Muscle layer of duodenum (tissue), 2 donors: ENCODE measurements around the gene MLH1.

Experiments used
- H3K27ac ChIP-seq: one replicate; pipeline ENCODE4 v1.7.0; 2013; ENCODE audit warnings: mild to moderate bottlenecking, low read length
- H3K27me3 ChIP-seq: one replicate; pipeline ENCODE4 v1.7.0; 2013; ENCODE audit warnings: low read depth, mild to moderate bottlenecking, control low read depth, low read length
- H3K36me3 ChIP-seq, 2 donors: one replicate each; pipeline ENCODE4 v1.7.0; 2013; ENCODE audit warnings: low read length in 2 of 2, control low read depth in 1 of 2, mild to moderate bottlenecking in 1 of 2; ENCODE audit not compliant: insufficient read depth in 2 of 2, control insufficient read depth in 1 of 2
- H3K4me1 ChIP-seq, 2 donors: one replicate each; pipeline ENCODE4 v1.7.0; 2013; ENCODE audit warnings: low read length in 2 of 2, mild to moderate bottlenecking in 2 of 2, control low read depth in 1 of 2, moderate library complexity in 1 of 2; ENCODE audit not compliant: insufficient read depth in 2 of 2, control insufficient read depth in 1 of 2
- H3K4me3 ChIP-seq, 2 donors: one replicate each; pipeline ENCODE4 v1.7.0; 2013; ENCODE audit warnings: low read length in 2 of 2, low read depth in 1 of 2, mild to moderate bottlenecking in 1 of 2
- H3K9me3 ChIP-seq, 2 donors: one replicate each; pipeline ENCODE4 v1.7.0; 2013; ENCODE audit warnings: low read length in 2 of 2, control low read depth in 1 of 2, mild to moderate bottlenecking in 1 of 2; ENCODE audit not compliant: control insufficient read depth in 1 of 2
- donor health status: healthy.

MLH1 gene

DNA sequence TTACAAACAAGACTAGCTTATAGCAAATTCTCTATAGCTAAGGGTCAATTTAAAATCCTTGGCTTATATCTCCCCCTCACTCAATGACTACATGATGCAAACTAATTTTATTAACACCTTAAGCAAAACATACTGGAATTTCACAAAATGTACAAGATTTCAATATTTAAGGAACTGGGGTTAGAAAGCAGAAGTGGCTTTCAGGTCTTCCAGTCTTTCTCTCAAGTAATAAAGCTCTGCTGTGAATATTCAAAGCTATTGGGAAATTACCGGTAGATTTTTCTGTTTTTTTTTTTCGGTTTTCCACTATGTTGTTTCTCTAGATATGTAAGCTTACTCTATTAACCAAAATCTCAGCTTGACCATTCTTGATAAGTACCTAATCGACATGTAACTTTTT, 4.3 kb upstream of the MLH1 start:
- Histone ChIP-seq H3K9me3 (no peaks in the 10 kb centered on the region), H3K27ac (no peak overlapping the region), H3K27me3 (no peaks in the 10 kb centered on the region), H3K36me3 (peaks cover 31 to 41% of the 10 kb centered on the region in 2 donors), H3K4me1 (peaks cover 29 to 47% of the 10 kb centered on the region in 2 donors), H3K4me3 (peak overlapping the region; percentile 36 to 93)

DNA sequence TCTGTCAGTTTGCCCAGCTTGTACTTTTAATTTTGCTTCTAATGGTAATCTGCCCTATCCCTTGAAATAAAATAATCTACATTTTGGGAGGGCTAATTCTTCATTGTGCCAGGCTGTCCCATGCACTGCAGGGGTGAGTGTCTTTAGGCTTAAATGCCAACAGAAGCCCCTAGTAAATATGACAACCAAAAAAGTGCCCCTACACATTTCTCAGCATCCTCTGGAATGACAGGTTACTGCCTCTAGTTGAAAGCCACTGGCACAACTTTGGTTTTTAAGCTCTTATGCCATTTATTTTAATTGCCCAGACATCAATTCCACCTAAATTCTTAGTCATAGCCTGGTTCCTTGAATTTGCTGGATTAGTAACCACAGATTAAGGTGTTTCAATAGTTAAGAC, 3.8 kb upstream of the MLH1 start:
- Histone ChIP-seq H3K4me1 (peaks cover 34 to 53% of the 10 kb centered on the region in 2 donors), H3K27me3 (no peaks in the 10 kb centered on the region), H3K36me3 (peaks cover 31 to 35% of the 10 kb centered on the region in 2 donors), H3K27ac (no peak overlapping the region), H3K4me3 (peak overlapping the region; percentile 36 to 93), H3K9me3 (no peaks in the 10 kb centered on the region)

DNA sequence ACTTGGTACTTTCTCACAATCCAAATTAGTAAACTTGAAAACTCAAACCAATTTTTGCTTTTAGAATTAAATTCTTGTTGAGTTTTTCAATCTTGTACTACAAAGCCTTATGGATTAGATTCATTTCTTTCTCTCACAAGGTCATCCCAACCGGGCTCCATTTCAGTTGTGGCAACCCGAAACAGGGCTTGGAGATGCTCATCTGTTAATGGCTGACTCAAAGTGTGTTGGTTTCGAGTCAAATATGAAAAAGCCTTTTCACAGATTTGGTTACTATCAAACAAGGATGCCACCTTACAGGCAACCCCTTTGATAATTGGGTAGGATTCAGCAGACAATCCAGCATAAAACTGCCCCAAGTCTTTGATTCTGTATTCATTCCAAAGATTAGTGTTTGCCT, 2.2 kb upstream of the MLH1 start:
- H3K4me3 ChIP-seq, result peak overlapping the region; percentile 89 to 93
- peak overlapping the region; percentile 93 for H3K27ac ChIP-seq
- peaks cover 34 to 54% of the 10 kb centered on the region in 2 donors for H3K4me1 ChIP-seq

DNA sequence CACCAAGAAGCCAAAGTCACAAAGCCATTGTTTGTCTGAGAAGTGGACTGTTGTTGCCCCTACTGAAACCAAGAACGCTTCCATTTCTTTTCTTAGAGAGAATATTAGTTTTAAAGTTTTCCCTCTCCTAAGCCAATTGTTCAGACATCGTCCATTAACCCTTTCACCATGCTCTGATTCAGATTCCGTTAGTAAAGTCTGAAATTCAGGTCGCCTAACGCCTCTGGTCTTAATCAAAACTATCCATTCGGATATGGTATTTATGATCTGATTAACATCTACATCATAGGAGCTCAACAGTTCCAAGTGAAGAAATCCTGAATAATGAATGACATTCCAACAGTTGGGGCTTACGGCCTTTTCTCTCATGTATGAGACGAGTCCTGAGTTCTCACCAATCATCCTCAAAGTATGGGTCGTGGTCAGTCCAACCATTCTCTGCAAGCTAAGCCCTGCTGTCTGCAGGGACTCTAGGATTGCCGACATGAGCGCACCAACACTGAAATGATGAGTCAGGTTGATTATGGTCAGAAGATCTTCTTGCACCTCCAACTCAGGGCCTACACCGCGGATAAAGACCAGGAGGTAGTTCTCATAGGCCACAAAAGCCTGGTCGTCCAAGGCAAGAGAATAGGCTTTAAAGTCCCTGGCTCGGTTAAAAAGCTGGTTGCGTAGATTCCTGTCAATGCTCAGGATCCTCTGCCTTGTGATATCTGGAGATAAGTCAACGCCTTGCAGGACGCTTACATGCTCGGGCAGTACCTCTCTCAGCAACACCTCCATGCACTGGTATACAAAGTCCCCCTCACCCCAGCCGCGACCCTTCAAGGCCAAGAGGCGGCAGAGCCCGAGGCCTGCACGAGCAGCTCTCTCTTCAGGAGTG, 1.2 kb upstream of the MLH1 start:
- Histone ChIP-seq H3K36me3 (peaks cover 17 to 19% of the 10 kb centered on the region in 2 donors), H3K4me3 (peak overlapping the region; percentile 89 to 93), H3K27ac (peak overlapping the region; percentile 93), H3K4me1 (peaks cover 34 to 54% of the 10 kb centered on the region in 2 donors), H3K27me3 (no peaks in the 10 kb centered on the region), H3K9me3 (no peaks in the 10 kb centered on the region)

More for the DNA sequence above, 2.2 kb upstream of the MLH1 start:
- no peaks in the 10 kb centered on the region for H3K9me3 ChIP-seq
- H3K27me3 ChIP-seq, result no peaks in the 10 kb centered on the region
- H3K36me3 ChIP-seq, result peaks cover 18 to 21% of the 10 kb centered on the region in 2 donors

DNA sequence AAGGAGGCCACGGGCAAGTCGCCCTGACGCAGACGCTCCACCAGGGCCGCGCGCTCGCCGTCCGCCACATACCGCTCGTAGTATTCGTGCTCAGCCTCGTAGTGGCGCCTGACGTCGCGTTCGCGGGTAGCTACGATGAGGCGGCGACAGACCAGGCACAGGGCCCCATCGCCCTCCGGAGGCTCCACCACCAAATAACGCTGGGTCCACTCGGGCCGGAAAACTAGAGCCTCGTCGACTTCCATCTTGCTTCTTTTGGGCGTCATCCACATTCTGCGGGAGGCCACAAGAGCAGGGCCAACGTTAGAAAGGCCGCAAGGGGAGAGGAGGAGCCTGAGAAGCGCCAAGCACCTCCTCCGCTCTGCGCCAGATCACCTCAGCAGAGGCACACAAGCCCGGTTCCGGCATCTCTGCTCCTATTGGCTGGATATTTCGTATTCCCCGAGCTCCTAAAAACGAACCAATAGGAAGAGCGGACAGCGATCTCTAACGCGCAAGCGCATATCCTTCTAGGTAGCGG, 452 bp upstream of the MLH1 start, which contains the start of gene EPM2AIP1:
Gene EPM2AIP1 (minus strand): TSS at position 326 of the 520 bp plus-strand sequence. CDS start 54 bp downstream, at position 272.
- peaks cover 20 to 23% of the 10 kb centered on the region in 2 donors for H3K36me3 ChIP-seq
- H3K4me3 ChIP-seq, result peak within 1 kb of the TSS; percentile 89 to 93
- H3K27ac ChIP-seq, result peak within 1 kb of the TSS; percentile 93
- no peaks in the 10 kb centered on the region for H3K9me3 ChIP-seq
- no peaks in the 10 kb centered on the region for H3K27me3 ChIP-seq
- peaks cover 34 to 49% of the 10 kb centered on the region in 2 donors for H3K4me1 ChIP-seq

DNA sequence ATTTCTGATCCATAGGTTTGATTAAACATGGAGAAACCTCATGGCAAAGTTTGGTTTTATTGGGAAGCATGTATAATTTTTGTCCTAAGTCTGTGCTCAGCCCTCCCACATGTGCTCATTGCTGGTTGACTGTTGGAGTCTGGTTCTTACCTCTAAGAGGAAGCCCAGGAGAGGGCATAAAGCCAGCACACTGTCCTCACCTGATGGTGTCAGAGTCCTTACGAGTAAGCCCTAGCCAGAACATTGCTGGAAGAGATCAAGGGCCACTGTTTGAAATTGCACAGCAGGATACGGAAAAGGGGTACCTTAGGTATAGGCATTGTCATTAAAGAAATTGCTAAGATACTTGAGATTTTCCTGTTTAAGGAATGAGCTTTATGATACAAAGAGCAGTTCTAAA, 21.3 kb downstream of the MLH1 start:
- H3K4me3 ChIP-seq, result no peak overlapping the region
- H3K9me3 ChIP-seq, result no peaks in the 10 kb centered on the region
- no peak overlapping the region for H3K27ac ChIP-seq
- H3K4me1 ChIP-seq, result no peaks in the 10 kb centered on the region
- no peaks in the 10 kb centered on the region for H3K27me3 ChIP-seq
- H3K36me3 ChIP-seq, result peaks cover 50 to 74% of the 10 kb centered on the region in 2 donors

DNA sequence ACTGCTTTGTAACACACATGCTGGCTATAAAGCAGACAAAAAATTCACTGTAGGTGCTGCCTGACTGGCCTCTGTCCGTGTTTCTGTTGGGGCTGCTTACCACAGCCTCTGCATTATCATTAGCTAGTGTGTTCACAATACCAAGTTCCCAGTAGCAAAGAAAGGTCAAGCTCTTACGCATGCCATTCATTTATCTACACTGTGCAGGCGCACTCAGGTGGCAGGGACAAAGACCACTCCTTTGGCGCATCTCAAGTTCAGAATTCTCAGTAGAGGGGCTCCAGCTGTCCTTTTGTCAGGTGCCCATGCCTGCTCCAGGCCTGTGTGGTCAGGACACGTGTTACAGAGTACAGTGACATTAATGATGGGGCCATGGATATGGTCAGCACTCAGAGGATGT, 22.3 kb downstream of the MLH1 start:
- Histone ChIP-seq H3K4me3 (no peak overlapping the region), H3K27me3 (no peaks in the 10 kb centered on the region), H3K4me1 (no peaks in the 10 kb centered on the region), H3K36me3 (peaks cover 58 to 84% of the 10 kb centered on the region in 2 donors), H3K9me3 (no peaks in the 10 kb centered on the region), H3K27ac (no peak overlapping the region)

DNA sequence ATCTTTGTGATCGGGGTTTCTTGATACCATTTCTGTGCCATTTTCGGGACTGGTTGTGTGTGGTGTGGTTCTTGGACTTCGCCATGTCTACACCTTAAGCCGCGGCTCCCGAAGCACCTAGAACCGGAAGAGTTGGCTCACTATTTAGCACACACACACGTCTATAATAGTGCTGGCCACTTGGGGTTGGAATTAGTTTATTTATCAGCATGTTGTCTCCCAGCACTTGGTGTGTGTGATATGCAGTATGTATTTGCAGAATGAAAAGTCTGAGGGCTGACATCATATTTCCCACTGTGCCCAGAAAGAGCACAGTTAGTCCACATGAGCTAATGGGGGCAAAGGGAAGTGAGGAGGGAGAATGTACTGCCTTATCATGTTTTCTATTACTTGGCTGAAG, 23.6 kb downstream of the MLH1 start:
- H3K9me3 ChIP-seq, result no peaks in the 10 kb centered on the region
- peaks cover 64 to 92% of the 10 kb centered on the region in 2 donors for H3K36me3 ChIP-seq
- H3K4me3 ChIP-seq, result no peak overlapping the region
- no peaks in the 10 kb centered on the region for H3K27me3 ChIP-seq
- no peaks in the 10 kb centered on the region for H3K4me1 ChIP-seq
- H3K27ac ChIP-seq, result no peak overlapping the region

DNA sequence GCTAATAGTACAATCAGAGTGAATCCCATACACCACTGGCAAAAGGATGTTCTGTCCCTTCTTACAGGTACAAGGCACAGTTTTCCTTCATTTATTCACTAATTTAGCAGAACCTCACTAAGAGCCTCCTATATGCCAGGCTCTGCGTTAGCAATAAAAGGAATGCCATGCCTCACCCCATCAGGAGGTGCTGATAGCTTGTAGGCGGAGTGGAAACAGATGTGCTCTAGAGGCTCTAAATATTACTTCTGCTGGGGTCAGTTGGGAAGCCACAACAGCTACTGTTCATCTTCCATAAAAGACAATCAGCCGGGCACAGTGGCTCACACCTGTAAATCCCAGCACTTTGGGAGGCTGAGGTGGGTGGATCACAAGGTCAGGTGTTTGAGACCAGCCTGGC, 24.4 kb downstream of the MLH1 start:
- no peak overlapping the region for H3K27ac ChIP-seq
- H3K36me3 ChIP-seq, result peaks cover 62 to 92% of the 10 kb centered on the region in 2 donors
- no peaks in the 10 kb centered on the region for H3K4me1 ChIP-seq
- no peaks in the 10 kb centered on the region for H3K9me3 ChIP-seq
- no peak overlapping the region for H3K4me3 ChIP-seq
- H3K27me3 ChIP-seq, result no peaks in the 10 kb centered on the region

DNA sequence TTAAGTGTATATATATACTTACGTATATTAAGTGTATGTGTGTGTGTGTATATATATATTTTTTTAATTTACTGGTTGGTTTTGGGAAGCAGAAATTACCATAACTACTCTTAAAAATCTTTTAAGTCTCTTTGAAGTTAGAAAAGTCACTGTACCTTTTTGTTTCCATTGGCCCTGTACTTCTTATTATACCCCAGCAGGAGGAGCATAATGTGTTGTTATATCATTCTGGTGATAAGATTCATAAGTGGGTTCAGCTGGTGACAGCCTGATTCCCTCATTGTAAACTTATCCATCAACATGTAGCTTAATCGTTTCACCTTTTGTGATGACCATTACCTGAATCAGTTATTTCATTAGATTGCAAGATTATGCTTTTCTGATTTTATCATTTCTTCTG, 30.8 kb downstream of the MLH1 start:
- H3K4me1 ChIP-seq, result no peaks in the 10 kb centered on the region
- H3K4me3 ChIP-seq, result no peak overlapping the region
- peaks cover 48 to 69% of the 10 kb centered on the region in 2 donors for H3K36me3 ChIP-seq
- H3K9me3 ChIP-seq, result no peaks in the 10 kb centered on the region
- no peak overlapping the region for H3K27ac ChIP-seq
- no peaks in the 10 kb centered on the region for H3K27me3 ChIP-seq

DNA sequence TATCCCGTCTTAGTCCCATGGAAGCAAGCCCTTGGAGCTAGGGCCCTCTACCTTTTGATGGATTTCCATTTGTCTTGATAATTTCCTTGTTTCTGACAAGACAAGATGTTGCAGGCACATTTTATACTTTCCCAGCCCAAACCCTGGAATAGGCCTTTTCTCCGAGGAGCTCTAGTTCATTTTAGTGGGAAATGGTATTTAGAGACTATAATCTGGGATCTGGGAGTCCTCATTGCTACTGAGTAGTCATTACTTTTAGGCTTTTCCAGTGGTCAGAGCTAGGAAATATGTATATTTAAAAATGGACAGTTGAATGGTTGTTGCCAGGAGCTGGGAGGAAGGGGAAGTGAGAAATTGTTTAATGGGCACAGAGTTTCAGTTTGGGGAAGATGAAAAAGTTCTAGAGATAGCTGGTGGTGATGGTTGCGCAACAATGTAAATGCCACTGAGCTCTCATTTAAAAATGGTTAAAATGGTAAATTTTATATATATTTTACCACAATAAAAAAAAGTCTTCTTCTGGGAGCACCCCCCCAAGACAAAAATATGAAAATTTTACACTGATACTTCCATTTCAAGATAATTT, 31.6 kb downstream of the MLH1 start:
- H3K9me3 ChIP-seq, result no peaks in the 10 kb centered on the region
- no peak overlapping the region for H3K4me3 ChIP-seq
- no peak overlapping the region for H3K27ac ChIP-seq
- H3K4me1 ChIP-seq, result no peaks in the 10 kb centered on the region
- H3K27me3 ChIP-seq, result no peaks in the 10 kb centered on the region
- H3K36me3 ChIP-seq, result peaks cover 48 to 61% of the 10 kb centered on the region in 2 donors
